ENCODE measurements around the gene MICAL2.
A peak's percentile ranks its signal among the peaks of the same experiment; 100 is the strongest.

The MICAL2 gene

DNA sequence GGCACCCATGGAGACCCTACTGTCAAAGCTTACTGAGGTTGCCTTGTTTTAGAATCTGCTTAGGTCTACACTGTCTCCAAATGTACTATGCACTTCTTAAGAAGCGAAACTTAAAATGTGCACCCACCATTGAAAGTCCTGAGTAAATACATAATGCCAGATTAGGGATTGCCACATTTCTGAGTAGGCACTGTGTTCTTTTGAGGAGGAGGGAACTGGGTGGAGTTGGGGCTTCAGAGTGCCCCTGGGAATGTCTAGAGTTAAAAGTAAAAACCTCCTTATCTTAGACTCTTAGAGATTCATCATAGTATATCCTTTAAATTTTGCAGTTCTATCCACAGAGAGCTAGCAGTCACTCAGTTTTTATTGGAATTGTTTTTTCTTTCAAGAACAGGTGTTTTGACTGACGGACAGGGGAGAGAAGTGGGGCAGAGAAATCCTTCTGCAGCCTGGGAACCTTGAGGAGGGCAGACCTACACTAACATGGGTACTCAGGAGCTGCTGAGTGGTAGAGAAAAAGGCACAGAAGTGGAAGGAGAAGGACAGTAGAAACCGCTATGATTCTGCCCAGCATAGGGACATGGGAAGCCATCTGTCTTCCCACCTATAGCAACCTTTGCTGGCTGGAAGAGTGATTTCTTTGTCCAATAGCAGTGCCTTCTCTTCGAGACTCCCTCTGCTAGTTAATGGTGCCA is 33.4 kb upstream of the MICAL2 start:
- DNase-seq, result no peak

DNA sequence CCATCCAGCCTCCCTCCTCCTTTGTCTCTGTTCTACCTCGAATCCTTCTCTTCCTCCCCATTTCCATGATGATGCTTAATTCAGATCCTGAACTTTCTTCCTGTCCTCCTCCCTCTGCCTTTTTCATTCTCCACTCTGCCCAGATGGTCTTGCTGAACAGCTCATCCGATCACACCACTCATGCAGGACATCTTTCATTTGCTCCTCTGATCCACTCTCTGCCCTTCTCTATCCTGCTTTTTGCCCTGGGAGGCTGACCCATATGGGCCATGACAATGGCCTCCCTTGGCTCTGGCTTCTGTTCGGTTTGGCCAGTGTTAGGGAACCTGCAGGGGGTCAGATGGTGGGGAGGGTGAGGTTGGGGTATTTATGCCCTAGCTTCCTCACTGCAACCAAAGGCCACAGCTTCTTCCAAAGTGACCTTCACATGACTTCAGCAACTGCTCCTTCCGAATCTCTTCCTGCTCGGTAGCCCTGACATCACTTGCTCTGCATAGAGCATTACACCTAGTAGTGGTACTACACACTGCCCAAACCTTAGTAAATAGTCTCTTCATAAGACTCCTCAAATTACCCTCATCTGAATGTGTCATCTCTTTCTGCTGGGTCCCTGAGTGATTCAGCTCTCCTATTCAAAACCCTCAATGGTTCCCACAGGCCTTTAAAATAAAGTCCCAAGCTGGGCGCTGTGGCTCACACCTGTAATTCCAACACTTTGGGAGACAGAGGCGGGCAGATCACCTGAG is 32.7 kb upstream of the MICAL2 start:
- DNase-seq, result no peak

DNA sequence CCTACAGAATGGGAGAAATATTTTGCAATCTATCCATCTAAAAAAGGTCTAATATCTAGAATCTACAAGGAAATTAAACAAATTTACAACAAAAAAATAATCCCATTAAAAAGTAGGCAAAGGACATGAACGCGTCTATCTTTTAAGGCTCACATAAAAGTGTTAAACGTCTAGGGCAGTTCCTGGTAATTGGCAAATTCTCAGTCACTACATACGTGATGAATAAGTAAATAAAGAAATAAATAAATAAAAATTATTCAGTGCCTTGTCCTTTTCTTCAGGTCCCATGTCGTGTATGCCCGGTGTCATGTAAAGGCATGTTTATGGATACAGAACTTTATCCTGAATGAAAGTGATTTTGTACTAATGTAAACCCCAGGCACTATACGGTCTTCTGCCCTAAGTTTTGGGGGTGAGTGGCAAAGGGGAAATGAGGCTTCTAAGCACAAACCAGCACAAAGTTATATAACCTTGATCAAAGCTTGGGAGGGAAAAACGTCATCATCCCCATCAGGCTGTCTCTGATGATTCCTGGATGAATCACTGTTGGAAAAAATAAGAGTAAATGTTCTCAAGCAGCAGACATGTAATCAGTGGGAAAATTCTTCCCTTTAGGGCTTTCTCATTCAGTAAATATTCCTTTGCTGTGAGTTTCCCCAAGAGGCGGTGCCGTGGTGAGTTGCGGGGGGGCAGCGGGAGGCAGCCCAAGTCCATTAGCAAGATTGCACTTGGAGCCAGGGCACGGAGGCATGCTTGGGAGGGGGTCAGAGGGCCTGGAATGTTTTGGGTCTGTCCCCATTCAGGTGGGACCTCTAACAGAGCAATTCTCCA is 30.4 kb upstream of the MICAL2 start:
- DNase-seq, result no peak

DNA sequence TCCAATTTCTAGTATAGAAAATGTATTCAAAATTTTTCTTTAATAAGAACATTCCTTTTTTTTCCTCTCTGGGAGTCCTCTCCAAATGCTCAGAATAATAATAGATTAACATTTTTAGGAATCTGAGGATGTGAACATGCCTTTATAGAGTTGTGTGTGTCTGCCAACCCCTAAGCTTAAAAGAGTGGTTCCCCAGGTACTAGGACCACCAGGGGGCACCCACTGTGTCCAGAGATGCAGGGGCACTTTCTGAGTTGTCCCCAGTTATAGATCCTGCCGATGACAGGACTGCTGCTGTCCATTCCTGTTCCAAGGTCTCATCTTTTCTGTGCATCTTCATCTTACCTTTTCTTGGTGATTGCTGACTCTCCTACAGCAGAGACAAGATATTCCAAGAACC is 27.0 kb upstream of the MICAL2 start:
- no peak for DNase-seq

DNA sequence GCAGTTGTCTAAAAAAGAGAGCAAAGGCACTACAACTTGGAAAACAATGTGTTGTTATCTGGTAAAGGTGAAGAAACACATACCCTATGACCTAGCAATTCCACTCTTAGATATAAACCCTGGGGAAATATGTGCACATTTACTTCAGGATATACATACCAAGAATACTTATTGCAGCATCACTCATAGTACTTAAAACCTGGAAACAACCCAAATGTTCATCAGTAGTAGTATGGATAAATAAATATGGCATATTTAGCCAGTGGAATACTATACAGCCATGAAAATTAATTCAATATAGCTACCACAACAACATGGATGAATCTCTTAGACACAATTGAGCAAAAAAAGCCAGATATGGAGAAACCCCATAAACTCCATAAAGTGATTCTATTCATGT is 26.1 kb upstream of the MICAL2 start:
- no peak for DNase-seq

DNA sequence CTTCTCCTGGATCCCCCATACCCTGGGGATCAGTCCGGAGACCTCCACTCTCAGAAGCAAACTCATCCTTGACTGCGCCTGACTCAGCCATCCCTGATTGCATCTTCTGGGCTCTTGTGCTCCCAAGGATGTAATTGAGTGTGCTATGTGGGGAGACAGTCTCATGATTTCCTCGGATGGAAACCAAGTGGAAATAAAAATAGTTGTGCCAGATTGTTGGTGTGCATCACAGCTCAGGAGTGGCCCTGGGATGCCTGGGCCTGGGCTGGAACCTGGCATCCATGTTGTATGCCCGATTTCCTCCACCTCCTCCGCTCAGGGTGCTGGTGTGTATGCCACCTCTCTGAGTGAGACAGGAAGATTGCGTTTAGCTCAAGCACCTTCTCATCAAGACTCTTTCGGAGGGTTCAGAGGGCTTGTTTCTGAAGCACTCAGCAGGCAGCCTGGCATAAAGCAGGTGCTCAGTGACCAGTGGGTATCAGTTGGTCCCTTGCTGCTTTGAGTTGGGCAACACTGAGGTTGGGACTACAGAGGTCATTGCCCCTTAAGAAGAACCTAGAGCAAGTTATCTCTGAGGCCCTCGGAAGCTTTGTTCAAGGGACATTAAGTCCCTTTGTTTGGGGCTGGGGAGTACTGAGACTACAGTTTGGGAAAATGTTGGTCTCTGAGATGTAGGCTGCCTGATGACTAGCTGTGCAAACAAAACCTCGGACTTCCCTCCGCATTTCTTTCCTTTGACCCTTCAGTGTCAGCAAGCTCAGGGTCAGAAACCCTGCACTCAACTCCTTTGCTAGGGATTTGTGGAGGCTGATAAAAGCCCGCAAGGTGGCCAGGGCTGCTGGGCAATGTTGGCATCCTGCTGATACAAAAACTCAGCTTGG is 24.8 kb upstream of the MICAL2 start:
- DNase-seq, result no peak

DNA sequence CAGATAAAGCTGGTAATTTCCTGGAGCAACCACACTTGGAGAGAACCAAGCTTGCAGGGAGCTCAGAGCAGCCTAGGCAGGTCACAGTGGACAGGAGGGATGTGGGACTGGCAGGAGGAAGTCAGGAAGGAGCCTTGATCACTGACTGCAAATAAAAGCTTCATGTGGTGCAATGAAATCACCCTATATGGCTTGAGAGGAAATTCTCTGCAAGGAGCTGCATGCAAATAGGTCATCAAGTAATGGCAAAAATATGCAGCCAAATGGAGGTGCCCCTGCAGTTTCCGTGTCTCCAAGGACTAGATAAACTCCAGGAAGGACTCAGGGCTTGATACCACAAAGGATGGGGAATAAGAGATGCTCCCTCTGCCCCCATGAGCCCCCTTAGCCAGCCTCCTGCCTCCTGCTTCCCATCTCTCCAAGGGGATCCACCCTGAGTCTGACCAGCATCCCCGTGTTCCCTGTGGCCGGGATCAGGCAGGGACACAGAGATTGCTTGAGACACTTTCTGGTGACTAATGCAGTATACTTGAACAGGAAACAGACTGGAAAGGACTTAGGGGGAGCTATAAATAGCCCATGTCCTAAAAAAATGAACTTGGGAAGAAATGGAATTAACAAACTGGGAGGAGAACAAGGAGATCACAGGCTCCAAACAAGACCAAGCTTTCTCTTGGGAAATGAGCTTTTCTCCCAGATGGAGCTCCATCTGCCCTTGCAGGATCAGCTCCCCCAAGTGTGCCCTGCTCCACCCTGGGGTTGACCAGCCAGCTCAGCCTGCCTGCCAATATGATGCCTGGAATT is 23.9 kb upstream of the MICAL2 start:
- DNase-seq, result no peak

DNA sequence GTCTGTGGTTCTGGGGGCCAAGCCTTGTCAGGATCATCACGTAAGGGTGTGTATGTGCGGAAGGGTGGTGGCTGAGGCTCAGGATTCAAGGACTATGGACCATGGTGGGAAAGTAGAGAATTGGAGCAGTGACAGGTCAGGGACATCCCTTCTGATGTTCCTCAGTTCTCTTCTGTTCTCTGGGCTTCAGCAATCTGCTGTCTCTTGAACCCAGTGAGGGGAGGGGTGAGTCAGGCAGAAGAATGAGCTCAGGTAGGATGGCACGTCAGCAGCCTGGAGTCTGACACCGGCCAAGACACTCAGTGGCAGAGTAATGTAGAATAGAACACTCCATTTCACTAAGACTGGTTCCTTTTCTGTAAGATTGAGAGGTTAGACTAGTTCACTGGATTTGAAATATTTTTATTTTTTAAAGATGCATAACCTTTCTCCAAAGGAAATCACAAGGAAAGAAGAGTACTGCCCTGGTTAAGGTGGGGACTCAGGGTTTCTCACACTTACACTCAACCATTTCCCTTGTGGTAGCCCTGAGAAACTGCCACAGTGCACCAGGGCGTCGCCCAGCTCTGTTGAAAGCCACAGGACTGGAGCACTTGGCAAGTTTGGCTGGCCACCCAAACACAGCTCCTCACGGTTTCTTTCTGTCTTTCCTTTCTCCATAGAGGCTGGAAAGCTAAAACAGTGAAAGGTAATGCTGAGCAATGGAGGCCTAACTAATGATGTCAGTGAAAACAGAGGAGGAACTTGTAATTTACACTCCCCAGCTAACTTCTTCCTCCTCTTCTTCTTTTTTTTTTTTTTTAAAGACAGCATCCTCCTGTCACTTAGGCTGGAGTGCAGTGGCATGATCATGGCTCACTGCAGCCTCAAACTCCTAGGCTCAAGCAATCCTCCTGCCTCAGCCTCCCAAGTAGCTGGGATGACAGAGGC is 23.1 kb upstream of the MICAL2 start:
- no peak for DNase-seq

DNA sequence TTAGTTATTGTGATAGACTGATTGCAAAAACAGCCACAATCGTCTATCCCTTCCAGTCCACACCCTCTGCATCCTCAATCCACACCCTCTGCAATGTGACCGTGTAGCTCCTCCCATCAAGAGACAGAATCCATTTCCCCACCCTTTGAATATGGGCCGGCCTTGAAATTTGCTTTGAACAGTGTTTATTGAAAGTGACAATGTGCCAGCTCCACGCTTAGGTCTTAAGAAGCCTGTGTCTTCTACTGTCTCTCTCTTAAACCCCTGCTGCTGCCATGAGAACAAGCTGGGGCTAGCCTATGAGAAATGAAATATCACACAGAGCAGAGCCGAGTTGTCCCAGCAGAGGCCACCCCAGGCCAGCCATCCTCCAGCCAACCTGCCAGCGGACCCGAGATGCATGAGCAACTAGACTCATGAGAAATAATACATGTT is 22.3 kb upstream of the MICAL2 start:
- DNase-seq, result no peak

DNA sequence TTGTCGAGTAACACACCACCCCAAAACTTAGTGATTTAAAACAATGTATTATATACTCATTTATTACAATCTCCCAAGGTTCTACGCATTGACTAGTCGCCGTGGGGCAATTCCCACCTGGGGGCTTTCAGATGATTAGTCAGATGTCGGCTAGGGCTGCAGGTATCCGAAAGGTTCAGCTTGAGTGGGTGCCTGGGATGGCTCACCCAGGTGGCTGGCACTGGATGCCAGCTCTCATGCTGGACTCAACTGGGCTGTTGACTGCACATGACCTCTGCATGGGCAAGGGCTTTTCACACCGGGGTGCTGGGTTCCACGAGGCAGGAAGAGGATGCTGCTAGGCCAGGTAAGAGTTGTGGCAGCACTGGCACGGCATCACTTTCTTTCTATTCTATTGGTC is 21.9 kb upstream of the MICAL2 start:
- no peak for DNase-seq

DNA sequence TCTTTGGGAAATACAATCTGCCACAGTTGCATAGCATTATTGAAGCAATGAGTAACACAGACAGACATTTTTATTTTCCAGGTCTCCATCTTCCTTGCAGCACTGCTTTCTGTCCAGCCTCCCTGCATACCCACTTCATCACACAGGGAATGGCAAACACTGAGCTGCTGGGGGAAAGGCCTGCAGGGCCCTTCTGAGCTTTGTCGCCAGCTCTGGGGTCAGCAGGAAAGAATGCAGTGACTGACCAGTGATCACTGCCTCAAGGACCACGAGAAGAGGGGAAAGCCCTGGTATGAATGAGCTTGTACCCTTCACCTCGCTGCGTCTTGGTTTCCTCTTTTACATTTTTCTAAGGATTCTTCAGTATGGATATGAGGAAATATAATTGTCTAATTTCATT is 21.3 kb upstream of the MICAL2 start:
- DNase-seq, result no peak

DNA sequence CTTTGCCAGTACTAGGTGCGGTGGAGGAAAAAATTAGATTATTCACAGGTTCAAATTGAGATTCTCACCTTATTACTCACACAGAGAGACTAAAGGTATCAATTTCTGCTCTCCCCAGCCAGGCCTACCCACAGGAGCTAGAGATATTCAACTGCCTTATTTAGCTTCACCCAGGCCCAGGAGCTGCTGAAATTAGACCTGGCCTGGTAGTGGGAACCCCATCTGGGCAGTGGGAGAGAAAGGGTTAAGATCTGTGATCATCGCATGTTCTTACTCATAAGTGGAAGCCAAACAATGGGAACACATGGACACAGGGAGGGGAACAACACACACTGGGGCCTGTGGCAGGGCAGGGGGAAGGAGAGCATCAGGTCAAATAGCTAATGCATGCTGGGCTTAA is 20.9 kb upstream of the MICAL2 start:
- DNase-seq, result no peak

DNA sequence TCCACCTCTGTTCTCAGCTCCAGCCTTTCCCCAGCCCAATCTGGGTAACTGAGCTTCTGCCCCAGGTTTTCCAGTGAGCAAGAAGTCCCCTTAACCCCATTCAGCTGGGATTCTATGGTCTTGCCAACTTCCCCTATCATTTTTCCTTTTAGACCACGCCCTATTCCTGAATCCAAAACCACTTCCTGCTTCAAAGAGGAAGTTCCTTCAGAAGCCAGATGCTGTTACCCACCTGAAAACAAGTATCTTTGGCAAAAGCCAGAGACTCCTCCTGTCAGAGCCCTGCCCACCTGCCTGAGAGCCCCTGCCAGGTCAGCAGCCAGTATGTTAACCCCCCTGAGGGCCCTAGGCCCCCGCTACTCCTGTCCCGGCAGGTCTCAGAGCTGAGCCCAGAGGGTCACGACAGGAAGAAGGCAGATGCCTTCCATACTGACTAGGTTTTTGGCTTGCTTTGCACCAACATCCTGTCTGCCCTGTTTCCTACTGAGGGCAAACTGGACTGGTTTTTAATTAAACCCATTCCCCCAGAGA is 20.3 kb upstream of the MICAL2 start:
- DNase-seq, result no peak

DNA sequence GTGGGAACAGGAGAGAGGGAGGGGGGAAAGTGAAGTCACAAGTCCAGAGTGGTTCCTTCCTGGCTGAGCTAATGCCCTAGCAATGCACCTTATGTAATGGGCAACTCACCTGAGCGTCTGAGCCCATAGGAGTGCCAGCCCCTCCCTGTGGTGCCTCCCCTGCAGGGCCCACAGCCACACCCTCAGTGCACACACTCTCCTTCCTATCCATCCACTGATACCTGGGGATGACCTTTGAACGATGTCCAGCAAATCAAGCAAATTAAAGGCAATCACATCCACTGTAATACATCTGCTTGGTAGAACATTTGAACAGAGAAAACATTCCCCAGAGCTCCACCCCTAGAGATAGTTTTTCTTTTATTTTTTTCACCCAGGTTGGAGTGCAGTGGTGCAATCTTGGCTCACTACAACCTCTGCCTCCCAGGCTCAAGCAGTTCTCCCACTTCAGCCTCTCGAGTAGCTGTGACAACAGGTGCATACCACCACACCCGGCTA is 19.6 kb upstream of the MICAL2 start:
- no peak for DNase-seq

DNA sequence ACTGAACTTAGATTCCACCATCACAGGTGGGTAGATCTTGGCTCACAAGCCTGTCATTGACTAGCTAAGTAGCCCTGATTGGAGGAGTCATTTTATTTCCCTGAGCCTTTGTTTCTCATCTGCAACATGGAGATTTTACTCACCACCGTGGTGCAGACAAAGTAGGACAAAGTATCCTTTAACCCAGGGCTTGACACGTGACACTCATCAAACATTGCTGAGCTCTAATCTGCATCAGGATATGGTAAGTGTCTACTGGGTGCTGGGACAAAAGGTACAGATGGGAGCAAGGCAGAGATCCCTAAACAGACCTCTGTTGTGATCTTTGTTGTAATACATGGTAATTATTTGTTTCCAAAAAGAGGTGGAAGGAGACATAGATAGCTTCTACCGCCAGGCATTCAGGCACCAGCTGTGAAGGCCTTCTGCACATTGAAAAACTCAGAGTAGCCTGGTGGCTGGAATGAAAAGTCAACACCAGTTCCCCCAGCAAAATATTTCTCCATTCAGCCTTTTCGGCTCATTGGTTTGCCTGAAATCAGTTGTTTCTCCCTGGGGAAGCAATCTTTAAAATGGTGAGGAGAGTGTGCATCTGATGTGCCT is 18.3 kb upstream of the MICAL2 start:
- DNase-seq, result peak; percentile 14

DNA sequence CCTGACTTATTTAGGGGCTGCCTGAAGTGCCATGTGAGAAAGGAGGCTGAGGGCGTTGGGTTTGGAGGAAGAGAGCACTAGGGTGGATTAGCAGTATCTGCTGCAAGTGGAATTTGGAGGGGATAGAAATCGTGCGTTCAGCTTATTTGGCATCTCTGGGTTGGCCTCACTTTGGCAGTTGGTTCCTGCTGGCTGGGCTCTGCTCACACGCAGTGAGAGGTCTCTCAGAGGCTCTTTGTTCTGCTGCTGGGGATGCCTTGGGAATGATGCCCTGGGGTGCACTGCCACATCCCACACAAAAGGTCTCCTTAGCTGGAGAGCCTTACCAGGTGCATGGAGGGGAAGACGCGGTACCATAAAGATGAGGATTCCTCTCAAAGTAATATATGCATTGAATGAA is 17.7 kb upstream of the MICAL2 start:
- DNase-seq, result no peak

DNA sequence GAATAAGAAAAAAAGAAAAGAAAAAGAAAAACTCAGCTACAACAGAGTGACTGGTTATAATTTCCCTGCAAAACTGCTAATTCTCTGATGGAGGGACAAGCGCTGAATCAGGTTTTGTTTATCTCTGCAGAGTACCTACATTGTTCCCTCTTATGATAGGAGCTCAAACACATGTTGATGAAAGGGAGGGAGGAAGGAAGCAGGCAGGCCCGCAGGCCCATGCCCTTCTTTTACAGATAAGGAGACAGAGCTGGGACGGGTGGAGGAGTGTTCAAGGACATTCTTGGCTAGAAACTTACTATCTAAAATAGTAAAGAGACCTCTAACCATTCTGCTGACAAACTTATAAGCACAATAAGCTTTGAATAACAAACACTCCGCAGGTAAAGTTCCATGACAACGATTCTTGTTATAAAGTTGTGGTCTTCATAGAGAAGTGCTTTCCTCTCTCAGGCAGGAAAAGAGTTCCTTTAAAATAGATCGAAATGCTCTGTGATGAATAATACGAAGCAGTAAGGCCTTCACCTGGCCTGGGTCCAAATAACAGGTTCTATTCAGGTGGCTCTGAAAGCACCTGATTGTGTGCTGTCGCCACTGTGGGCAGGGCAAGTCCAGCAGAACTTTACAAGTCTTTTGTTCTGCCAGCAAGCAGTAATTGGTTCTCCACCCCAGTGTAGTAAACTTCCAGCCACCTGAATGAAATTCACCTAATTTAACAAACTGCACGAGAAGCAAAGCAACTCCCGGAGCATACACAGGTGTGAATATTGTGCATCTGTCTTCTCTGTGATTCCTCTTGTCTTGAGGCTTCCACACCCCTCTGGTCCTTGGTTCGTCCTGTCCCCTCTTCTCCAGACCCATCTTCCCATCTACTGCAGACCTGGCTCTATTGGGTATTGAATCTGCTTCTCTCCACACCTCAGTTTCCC is 15.3 kb upstream of the MICAL2 start:
- DNase-seq, result no peak

DNA sequence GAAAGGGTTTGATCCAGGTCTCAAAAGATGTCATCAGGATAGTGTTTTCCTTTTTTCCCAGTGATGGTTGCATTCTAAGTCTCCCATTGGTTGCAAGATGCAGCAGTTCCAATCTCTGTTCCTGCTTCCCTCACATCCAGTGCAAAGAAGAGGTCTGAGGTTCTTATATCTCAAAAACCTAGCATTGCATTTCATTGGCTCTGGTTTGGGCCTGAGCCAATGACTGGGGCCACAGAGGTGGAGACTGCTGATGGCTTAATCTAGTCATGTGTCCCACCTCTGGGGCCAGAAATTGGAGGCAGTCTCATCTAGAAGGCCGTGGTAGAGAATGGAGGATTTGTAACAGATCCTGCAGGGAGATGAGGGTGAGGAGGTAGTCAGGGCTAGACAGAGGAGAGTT is 13.2 kb upstream of the MICAL2 start:
- DNase-seq, result no peak

DNA sequence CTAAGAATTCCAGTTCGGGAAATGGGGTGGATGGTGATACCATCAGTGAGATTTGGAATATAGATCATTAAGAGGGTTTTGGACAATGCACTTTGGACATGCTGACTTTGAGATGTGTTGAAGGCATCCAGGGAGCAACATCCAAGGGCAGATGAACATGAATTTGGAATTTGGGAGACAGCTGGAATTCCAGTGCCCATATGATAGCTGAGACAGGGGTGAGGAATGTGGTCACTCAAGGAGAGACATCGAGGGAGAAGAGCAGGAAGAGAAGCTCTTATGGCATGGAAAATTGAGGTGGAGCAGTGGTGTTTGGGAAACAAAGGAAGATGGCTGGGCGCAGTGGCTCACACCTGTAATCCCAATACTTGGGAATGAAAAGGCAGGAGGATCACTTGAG is 11.8 kb upstream of the MICAL2 start:
- no peak for DNase-seq

All from NCI-H1694 (cell line).